CD4-positive, alpha-beta T cell (primary cell): ENCODE measurements around the gene CAMKK1. TPM values are rescaled to one million over a fixed set of nuclear protein-coding genes. Genes with fewer than 3 reads are reported as not detected.

ENCODE experiments used
- ATAC-seq: fragments of 200-7000 bp; cut with Tn5 transposase; one replicate; pipeline ENCODE4 v1.10.0; 2022; ENCODE audit warnings: mild to moderate bottlenecking; ENCODE audit not compliant: poor library complexity
- CTCF ChIA-PET: fragments of 350-600 bp; sonication (Branson Sonifier 250); formaldehyde crosslinking; loops from one replicate; lab custom pipeline; 2021; ENCODE audit warnings: antibody characterized with exemption, inconsistent platforms; lab: Charles Lee
- POLR2A ChIA-PET: fragments of 350-600 bp; sonication (Branson Sonifier 250); formaldehyde crosslinking; loops from one replicate; lab custom pipeline; 2021; ENCODE audit warnings: antibody characterized with exemption, inconsistent platforms; lab: Charles Lee
- DNase-seq, 14 experiments: peaks; one replicate each; pipeline ENCODE4 v3.0.0-alpha.2; 2013 to 2020; ENCODE audit warnings: mixed read lengths in 2 of 14
- H3K27ac ChIP-seq, 2 donors: one replicate each; pipeline versions ENCODE4 v1.5.1 to v1.7.0; 2013; ENCODE audit warnings: low read length in 2 of 2, low read depth in 1 of 2, mild to moderate bottlenecking in 1 of 2
- H3K27me3 ChIP-seq, 2 experiments: 1 replicate in 1 of 2; 2 replicates in 1 of 2; pipeline versions ENCODE4 v1.6.1 to v1.7.0; 2013; ENCODE audit warnings: low read length in 2 of 2, control low read depth in 1 of 2, mild to moderate bottlenecking in 1 of 2, moderate library complexity in 1 of 2; ENCODE audit not compliant: insufficient read depth in 2 of 2, control insufficient read depth in 1 of 2
- H3K36me3 ChIP-seq: one replicate; pipeline ENCODE4 v1.6.1; 2013; ENCODE audit warnings: low read length, control low read depth; ENCODE audit not compliant: insufficient read depth
- H3K4me1 ChIP-seq: one replicate; pipeline ENCODE4 v1.6.1; 2013; ENCODE audit warnings: low read length, control low read depth; ENCODE audit not compliant: insufficient read depth
- H3K4me3 ChIP-seq: one replicate; pipeline ENCODE4 v1.5.1; 2013; ENCODE audit warnings: mild to moderate bottlenecking, low read length, moderate library complexity
- H3K9me3 ChIP-seq, 2 experiments: 1 replicate in 1 of 2; 2 replicates in 1 of 2; pipeline versions ENCODE4 v1.6.1 to v1.7.0; 2013; ENCODE audit warnings: low read length in 2 of 2, mild to moderate bottlenecking in 2 of 2, control low read depth in 1 of 2, moderate library complexity in 1 of 2; ENCODE audit not compliant: control insufficient read depth in 1 of 2, insufficient read depth in 1 of 2
- H3K27ac Mint-ChIP-seq: one replicate; pipeline ENCODE4 v1.8.0; 2020; ENCODE audit warnings: mixed read lengths
- H3K27me3 Mint-ChIP-seq: one replicate; pipeline ENCODE4 v1.8.0; 2021; ENCODE audit warnings: mixed read lengths
- H3K36me3 Mint-ChIP-seq: one replicate; pipeline ENCODE4 v1.8.0; 2021; ENCODE audit warnings: low read depth, mixed read lengths
- H3K4me1 Mint-ChIP-seq: one replicate; pipeline ENCODE4 v1.8.0; 2021; ENCODE audit warnings: low read depth, mixed read lengths
- H3K4me3 Mint-ChIP-seq: one replicate; pipeline ENCODE4 v1.8.0; 2020; ENCODE audit warnings: mild to moderate bottlenecking, mixed read lengths
- H3K9me3 Mint-ChIP-seq: one replicate; pipeline ENCODE4 v1.8.0; 2020; ENCODE audit warnings: mixed read lengths
- intact Hi-C, 2 experiments: fragments of 100-400 bp; cut with DNase I in 1 of 2; cut with micrococcal nuclease in 1 of 2; formaldehyde crosslinking; loops; one replicate each; pipeline versions ENCODE4 v1.15.1 to v1.9.0; 2023 to 2025; cut with DNase I, micrococcal nuclease
- total RNA-seq, 174 experiments: library from RNA in 2 of 174; stranded (reverse) in 2 of 174; gene quantifications; one replicate each; pipeline ENCODE4 v1.2.3 and lab custom pipeline; 2021 to 2026
- TF ChIP-seq, protein P1 (sequence below): fragments of 200-600 bp; IDR thresholded peaks from one replicate; pipeline ENCODE4 v1.8.0; 2022; ENCODE audit warnings: antibody characterized with exemption, mild to moderate bottlenecking

The CAMKK1 gene
- total RNA-seq, 2 experiments from 2014 or later = 4.8 to 4.9 TPM

DNA sequence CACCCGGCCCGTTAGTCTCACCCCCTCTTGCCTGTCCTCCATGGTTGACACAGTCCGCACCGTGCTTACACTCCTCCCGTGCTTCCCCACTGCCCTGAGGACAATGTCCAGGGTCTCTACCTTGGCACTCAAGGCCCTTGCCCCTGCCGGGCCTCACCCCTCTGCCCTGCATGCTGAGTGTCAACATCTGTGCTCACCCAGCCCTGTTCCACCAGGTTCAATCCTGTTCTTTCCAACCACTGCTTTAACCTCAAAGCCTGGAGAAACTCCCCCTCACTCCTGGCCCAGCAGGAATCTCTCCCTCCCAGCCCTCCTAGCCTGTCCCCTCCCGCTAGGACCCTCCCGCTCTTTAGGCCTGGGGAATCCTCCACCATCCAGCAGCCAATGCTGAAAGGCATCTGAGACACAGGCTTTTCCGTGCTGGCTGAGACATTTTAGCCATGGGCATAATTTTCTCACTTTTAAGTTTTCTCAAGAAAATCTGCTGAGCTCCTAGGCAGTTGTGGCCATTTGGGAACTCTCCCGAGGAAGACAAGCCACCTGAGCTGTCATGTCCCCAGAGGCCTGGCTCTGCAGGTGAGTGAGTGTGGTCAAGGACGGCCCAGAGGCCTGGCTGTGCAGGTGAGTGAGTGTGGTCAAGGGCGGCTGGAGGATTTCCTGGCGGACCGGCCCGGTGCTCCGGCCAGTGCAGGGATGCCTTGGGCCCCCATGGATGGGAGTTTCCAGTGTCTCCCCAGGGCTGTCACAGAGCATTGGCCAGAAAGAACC lies 34.2 kb upstream of the CAMKK1 start:
- Mint-ChIP-seq H3K27ac (no peak overlapping the region), H3K36me3 (peaks cover 68% of the 10 kb centered on the region), H3K9me3 (no peaks in the 10 kb centered on the region), H3K4me1 (no peaks in the 10 kb centered on the region), H3K27me3 (no peaks in the 10 kb centered on the region), H3K4me3 (no peak overlapping the region)
- peaks cover 62% of the 10 kb centered on the region for H3K36me3 ChIP-seq
- DNase-seq = no peak
- H3K4me3 ChIP-seq = no peak overlapping the region
- POLR2A ChIA-PET = no interaction called here
- H3K4me1 ChIP-seq = no peaks in the 10 kb centered on the region
- intact Hi-C loops = no loop called here
- no peak for ATAC-seq
- CTCF ChIA-PET = no interaction called here
- H3K9me3 ChIP-seq = no peaks in the 10 kb centered on the region
- H3K27ac ChIP-seq = no peak overlapping the region
- H3K27me3 ChIP-seq = no peaks in the 10 kb centered on the region
- TF ChIP-seq, protein P1, sequence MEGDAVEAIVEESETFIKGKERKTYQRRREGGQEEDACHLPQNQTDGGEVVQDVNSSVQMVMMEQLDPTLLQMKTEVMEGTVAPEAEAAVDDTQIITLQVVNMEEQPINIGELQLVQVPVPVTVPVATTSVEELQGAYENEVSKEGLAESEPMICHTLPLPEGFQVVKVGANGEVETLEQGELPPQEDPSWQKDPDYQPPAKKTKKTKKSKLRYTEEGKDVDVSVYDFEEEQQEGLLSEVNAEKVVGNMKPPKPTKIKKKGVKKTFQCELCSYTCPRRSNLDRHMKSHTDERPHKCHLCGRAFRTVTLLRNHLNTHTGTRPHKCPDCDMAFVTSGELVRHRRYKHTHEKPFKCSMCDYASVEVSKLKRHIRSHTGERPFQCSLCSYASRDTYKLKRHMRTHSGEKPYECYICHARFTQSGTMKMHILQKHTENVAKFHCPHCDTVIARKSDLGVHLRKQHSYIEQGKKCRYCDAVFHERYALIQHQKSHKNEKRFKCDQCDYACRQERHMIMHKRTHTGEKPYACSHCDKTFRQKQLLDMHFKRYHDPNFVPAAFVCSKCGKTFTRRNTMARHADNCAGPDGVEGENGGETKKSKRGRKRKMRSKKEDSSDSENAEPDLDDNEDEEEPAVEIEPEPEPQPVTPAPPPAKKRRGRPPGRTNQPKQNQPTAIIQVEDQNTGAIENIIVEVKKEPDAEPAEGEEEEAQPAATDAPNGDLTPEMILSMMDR = no peak

DNA sequence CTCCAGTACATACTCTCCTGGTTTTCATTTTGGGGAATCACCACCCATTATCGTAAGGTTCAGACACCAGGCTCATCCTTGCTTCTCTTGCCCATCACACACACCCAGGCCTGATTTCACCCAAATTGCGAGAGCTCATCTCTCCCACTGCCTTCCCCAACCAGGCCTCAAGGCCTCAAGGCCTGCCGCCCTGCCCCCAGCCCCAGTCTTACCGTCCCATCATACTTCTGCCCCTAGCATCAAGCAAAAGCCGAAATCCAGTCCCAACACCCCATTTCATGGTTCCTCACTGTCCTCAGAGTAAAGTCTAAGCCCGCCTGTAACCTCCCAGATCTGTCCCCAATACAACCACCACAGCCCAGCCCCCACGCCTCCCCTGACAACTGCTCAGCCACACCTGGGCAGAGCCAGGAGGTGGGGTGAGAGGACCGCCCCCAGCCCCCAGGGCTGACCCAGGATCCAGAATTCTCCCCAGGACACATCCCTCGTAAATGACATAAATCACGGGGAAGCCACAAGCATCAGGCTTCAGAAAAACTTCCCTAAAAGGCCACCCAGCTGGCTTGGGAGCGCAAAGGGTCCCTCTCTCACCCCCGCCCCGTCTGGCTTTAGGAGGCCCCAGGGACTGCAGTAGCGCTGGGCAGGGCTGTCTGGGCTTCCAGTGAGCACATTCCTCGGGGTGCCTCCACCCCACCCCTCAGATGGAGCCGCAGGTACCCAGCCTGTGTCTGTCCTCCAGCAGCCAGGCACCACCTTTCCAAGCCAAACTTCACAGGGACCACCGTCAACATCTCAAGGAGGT lies 33.0 kb upstream of the CAMKK1 start:
- H3K27ac Mint-ChIP-seq = no peak overlapping the region
- H3K36me3 Mint-ChIP-seq = peaks cover 57% of the 10 kb centered on the region
- Histone ChIP-seq H3K4me1 (no peaks in the 10 kb centered on the region), H3K36me3 (peaks cover 60% of the 10 kb centered on the region), H3K4me3 (no peak overlapping the region), H3K27ac (peak overlapping the region in 1 of 2 donors; percentile 21), H3K27me3 (no peaks in the 10 kb centered on the region), H3K9me3 (no peaks in the 10 kb centered on the region)
- ChIA-PET POLR2A (no interaction called here), CTCF (interaction anchor here (1.7 kb wide), 1 partner anchor 12 kb away, joined by 4 read pairs; no protein-coding TSS in a partner anchor)
- ATAC-seq (no peak), DNase-seq (no peak)
- H3K27me3 Mint-ChIP-seq = no peaks in the 10 kb centered on the region
- TF ChIP-seq, protein P1 = no peak
- H3K4me1 Mint-ChIP-seq = no peaks in the 10 kb centered on the region
- H3K4me3 Mint-ChIP-seq = no peak overlapping the region
- intact Hi-C loops = no loop called here
- H3K9me3 Mint-ChIP-seq = no peaks in the 10 kb centered on the region

DNA sequence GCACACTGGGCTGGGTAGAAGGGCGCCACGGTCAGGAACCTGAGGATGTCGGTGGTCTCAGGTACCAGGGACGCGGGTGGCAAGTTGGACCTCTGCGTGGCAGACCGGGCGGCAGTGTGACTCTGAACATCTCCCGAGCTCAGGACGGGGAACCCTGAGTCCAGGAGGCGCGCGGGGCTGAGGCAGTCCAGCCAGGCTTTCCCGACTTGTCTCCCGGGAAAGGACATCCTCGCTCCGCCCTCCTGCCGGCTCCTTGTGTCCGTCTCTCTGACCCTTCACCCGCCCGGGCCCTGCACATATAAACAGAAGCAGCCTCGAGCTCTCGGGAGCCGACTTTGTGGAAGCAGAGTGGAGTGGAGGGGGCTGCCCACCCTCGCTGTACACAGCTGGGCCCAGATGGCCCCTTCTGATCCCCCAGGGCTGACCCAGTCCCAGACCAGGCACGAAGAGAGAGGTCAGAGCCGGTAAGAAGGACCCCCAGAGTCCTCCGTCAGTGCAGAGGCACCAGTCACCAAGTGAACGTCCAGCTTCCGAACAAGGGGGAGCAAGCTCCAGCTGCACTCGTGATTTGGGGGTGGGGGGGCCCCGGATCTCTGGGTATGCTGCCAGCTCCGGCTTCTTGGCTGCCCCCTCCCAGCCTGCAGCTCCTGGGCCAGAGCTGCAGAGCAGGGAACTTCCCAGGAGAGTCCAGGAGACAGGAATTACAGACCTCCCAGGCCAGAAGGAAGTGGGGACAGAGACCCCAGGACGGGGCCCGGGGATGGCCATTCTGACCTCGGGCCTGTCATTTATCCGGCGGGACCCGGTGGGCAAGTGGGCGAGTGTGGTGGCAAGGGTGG lies 31.9 kb upstream of the CAMKK1 start:
- Histone ChIP-seq H3K36me3 (peaks cover 49% of the 10 kb centered on the region), H3K9me3 (no peaks in the 10 kb centered on the region), H3K4me1 (no peaks in the 10 kb centered on the region), H3K27me3 (no peaks in the 10 kb centered on the region), H3K4me3 (no peak overlapping the region), H3K27ac (no peak overlapping the region)
- intact Hi-C loops = loop anchor here in 1 of 2 experiments (1.0 kb wide), 1 partner anchor 42 kb away; no protein-coding TSS in a partner anchor
- Mint-ChIP-seq H3K27me3 (no peaks in the 10 kb centered on the region), H3K27ac (peak overlapping the region; percentile 62), H3K4me1 (no peaks in the 10 kb centered on the region), H3K9me3 (no peaks in the 10 kb centered on the region), H3K36me3 (peaks cover 49% of the 10 kb centered on the region), H3K4me3 (no peak overlapping the region)
- ATAC-seq (no peak), DNase-seq (no peak)
- TF ChIP-seq, protein P1 = no peak
- ChIA-PET POLR2A (no interaction called here), CTCF (interaction anchor here (1.7 kb wide), 1 partner anchor 11 kb away, joined by 4 read pairs; no protein-coding TSS in a partner anchor)
